Measurements from ENCODE around the gene CNOT10.
"Not testable (repeated sequence)": the region's sequence is repeated elsewhere in the genome, so short reads cannot be mapped to it uniquely, and the experiment has no call there.

The CNOT10 gene, protein sequence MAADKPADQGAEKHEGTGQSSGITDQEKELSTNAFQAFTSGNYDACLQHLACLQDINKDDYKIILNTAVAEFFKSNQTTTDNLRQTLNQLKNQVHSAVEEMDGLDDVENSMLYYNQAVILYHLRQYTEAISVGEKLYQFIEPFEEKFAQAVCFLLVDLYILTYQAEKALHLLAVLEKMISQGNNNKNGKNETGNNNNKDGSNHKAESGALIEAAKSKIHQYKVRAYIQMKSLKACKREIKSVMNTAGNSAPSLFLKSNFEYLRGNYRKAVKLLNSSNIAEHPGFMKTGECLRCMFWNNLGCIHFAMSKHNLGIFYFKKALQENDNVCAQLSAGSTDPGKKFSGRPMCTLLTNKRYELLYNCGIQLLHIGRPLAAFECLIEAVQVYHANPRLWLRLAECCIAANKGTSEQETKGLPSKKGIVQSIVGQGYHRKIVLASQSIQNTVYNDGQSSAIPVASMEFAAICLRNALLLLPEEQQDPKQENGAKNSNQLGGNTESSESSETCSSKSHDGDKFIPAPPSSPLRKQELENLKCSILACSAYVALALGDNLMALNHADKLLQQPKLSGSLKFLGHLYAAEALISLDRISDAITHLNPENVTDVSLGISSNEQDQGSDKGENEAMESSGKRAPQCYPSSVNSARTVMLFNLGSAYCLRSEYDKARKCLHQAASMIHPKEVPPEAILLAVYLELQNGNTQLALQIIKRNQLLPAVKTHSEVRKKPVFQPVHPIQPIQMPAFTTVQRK

DNA sequence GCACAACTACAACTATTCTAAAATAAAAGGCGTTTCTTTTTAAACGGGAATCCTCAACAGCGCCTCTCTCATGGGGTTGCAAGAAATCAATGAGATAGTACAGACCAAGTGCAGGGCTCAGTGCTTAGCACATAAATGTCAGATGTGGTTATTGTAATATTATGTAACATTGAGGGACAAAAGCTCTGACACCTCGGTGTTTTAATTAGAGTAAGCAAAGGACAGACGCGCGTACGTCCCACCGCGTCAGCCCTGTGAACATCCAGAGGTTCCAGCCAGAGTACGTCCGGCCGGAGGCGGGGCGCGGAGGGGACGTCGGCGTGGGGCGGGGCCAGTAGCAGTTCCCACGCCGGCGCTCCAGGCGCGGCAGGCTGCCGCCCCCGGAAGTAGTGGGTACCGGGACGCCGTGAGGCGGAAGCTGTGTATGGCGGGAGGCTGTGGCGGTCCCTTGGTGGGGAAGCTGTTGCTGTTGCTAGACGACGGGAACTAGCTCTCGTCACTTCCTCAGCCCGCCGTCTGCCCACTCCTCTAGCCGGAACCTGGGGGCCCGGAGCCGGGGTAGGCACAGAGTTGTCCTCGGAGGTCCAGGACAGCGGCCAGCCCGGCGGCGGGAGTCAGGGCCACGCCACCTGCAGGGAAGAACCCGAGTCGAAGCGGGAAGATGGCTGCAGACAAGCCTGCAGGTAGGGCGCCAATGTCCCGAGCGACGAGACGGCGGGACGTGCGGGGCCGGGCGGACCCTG is at the start of gene CNOT10:
Gene CNOT10 (plus strand): TSS at position 389 of the 743 bp plus-strand sequence. CDS start 273 bp downstream, at position 662.
- peak; percentile 54 for DNase-seq

DNA sequence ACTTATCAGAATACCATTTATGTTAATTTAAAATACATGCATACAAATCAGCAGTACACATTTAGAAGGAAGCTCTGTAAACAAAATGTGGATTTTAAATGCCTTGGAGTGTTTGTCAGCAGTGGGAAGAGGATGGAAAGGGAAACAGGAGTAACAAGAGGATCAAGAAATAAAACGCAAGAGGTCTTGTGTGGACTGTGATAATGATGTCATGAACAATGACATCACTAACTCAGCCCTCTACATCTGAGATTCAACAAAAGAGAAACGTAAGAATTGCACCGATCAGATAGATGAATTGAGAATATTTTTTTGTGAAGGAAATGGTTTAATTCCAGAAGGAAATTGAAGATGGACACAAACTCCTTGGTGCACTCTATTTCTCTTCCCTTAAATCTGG is 44.0 kb upstream of the CNOT10 start:
- DNase-seq: no peak

DNA sequence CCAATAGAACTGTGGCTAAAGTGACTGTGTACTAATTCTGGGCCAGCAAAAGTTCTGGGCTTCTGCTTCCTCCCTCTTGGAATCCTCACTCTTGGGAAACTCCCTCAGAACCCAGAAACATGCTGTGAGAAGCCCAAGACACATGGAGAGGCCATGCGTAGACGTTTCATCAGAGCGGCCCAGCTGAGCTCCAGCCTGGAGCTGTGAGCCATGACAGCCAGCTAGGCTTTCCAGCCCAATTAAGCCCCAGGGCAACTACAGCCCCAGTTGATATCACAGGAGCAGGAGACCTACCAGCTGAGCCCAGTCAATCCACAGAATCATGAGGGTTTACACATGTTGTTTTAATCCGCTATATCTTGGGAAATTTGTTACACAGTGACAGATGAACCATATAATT is 43.6 kb upstream of the CNOT10 start:
- no peak for DNase-seq

DNA sequence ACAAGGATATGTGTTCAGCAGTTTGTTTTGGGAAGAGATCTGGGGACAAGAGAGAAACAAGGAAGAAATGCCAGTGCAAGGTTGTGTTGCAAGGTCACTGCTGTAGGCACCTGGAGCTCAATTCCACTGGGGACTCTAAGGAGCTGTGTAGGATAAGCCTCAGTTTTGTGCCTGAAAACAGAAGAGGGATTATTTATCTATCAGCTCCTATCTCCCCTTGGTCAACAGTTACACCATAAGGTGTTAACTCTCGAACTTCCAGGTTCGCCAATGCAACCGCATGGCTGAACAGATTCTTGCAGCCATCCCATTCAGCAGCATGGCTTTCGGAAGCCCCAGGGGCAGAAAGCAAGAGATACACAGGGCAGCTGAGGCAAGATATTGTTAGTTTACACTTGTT is 41.6 kb upstream of the CNOT10 start:
- DNase-seq: no peak

DNA sequence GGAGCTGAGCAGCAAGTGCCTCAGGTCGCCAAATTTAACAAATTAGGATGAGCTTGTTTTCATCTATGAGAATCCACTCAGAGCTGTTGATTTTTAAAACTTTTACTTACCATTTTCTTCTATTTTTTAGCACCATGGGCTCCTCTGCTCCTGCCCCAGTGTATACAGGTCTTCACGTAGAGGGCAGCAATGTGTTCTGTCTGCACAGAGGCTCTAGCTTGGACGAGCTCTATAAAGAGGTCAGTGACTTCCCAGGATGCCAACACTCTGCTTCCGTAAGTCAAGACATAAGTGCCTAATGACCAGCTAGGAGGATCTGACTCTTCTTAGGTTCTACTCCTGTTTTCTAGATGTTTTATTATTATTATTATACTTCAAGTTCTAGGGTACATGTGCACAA is 41.2 kb upstream of the CNOT10 start:
- DNase-seq: no peak

DNA sequence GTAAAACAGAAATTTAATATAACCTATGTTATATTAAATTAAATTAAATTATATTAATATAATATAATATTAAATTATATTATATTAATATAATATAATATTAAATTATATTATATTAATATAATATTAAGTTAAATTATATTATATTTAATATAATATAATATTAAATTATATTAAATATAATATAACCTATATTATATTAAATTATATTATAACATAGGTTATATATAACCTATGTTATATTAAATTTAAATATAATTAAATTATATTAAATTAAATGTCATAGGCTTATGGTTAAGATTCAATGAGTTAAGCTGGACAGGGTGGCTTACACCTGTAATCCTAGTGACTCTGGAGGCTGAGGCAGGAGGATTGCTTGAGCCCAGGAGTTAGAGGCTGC is 40.6 kb upstream of the CNOT10 start:
- DNase-seq: no peak

DNA sequence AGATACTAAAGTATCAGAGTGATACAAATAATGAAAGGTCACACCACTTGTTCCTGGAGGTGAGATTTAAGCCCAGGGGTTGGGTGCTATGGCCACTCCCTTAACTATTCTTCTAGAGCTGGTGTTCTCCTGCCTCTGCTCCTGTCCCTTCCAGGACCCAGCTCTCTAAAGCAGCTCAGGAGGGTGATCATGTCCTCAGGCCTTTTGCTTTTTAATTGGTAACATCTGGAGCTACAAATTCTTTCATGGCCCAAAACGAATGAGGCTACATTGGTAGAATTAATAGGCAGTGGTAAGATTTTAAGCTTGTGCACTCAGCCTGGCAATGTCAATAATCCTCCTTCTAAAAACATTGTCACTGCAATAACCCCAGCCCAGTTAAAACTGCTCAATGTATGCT is 38.2 kb upstream of the CNOT10 start:
- DNase-seq: no peak

DNA sequence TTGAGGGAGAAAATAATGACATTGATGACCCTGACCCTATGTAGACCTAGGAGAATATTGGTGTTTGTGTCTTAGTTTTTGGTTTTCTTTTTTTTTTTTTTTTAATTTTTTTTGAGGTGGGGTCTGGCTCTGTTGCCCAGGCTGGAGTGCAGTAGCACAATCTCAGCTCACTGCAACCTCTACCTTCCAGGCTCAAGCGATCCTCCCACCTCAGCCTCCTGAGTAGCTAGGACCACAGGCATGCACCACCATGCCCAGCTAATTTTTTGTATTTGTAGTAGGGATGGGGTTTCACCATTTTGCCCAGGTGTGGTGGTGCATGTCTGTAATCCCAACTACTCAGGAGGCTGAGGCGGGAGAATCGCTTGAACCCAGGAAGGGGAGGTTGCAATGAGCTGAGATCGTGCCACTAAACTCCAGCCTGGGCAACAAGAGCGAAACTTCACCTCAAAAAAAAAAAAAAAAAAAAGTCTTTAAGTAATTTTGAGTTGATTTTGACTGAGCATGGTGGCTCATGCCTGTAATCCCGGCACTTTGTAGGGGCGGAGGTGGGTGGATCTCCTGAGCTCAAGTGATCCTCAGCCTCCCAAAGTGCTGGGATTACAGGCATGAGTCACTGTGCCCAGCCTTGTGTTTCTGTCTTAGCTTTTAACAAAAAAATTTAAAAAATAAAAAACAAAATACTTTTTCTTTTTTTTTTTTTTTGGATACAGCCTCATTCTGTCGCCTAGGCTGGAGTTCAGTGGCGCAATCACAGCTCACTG is 32.5 kb upstream of the CNOT10 start:
- not testable (repeated sequence) for DNase-seq

- DNase-seq: no peak
These were observed 29.8 kb upstream of the CNOT10 start for GRCh38 chr3:32655167-32655566.

DNA sequence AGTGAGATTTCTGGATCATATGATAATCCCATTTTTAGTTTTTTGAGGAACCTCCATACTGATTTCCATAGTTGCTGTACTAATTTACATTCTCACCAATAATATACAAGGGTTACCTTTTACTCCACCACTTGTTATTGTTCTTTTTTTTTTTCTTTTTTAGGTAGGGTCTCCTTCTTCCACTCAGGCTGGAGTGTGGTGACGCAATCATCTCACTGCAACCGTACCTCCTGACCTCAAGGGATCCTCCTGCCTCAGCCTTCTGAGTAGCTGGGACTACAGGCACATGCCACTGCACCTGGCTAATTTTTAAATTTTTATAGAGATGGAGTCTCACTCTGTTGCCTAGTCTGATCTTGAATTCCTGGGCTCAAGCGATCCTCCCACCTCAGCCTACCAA is 24.4 kb upstream of the CNOT10 start:
- DNase-seq: no peak

- no peak for DNase-seq
These were observed 22.3 kb upstream of the CNOT10 start for GRCh38 chr3:32662647-32663046.

DNA sequence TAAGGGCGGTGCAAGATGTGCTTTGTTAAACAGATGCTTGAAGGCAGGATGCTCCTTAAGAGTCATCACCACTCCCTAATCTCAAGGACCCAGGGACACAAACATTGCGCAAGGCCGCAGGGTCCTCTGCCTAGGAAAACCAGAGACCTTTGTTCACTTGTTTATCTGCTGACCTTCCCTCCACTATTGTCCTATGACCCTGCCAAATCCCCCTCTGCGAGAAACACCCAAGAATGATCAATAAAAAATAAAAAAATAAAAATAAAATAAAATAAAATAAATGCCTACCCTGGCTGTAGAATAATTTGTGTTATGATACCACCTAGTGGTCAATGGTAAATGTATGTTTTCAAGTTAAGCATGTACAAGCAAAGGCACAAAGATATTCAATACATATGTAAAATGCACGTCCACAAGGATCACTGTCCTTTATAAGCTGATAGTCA is 20.3 kb upstream of the CNOT10 start:
- not testable (repeated sequence) for DNase-seq

GRCh38 chr3:32667072-32667582 is 17.9 kb upstream of the CNOT10 start:
- DNase-seq: no peak

GRCh38 chr3:32669226-32669625 is 15.8 kb upstream of the CNOT10 start:
- not testable (repeated sequence) for DNase-seq

DNA sequence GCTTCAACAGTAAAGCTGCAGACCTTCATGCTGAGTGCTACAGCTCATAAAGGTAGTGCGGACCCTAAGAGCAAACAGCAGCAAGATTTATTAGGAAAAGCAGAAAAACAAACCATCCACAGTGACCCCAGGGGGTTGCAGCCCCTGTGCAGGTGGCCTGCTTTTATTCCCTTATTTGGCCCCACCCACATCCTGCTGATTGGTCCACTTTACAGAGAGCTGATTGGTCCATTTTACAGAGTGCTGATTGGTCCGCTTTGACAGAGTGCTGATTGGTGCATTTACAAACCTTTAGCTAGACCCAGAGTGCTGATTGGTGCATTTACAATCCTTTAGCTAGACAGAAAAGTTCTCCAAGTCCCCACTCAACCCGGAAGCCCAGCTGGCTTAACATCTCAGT is 11.3 kb upstream of the CNOT10 start:
- DNase-seq: not testable (repeated sequence)

DNA sequence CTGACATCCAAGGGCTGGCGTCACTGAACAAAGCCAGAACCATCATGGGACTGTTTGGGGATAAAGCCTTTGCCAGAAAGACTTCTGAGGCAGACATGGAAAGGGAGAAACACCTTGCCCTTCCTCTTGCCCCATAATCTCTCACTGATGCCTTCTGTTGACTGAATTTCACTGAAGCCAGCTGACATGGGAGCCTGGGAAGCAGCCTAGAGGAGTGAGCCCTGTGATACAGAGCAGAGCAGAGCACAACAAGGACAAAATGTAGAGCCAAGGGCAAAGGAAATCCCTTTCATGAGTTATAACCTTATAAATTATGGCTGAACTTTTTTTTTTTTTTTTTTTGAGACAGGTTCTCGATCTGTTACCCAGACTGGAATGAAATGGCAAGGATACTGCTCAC is 9.8 kb upstream of the CNOT10 start:
- DNase-seq: no peak

- DNase-seq: no peak
These were observed 9.3 kb upstream of the CNOT10 start for GRCh38 chr3:32675650-32676049.

- no peak for DNase-seq
These were observed 3.2 kb upstream of the CNOT10 start for GRCh38 chr3:32681811-32682210.

- no peak for DNase-seq
These were observed 774 bp upstream of the CNOT10 start for GRCh38 chr3:32684029-32684799.

GRCh38 chr3:32685543-32686185 is 676 bp downstream of the CNOT10 start:
- no peak for DNase-seq

GRCh38 chr3:32686713-32687112 is 1.7 kb downstream of the CNOT10 start:
- DNase-seq: no peak

Data from NCI-H524 treated with DMSO at 0.1 percent for 48 hours (cell line).